Natural killer cell (primary cell): ENCODE measurements around the gene GPX2. TPM values are rescaled to one million over a fixed set of nuclear protein-coding genes. Genes with fewer than 3 reads are reported as not detected.

Source experiments
- ATAC-seq, 3 donors: fragments of 150-1000 bp in 2 of 3; fragments of 200-7000 bp in 1 of 3; cut with Tn5 transposase; 1 replicate in 1 of 3; 2 replicates in 2 of 3; pipeline ENCODE4 v1.10.0; 2021; ENCODE audit warnings: mild to moderate bottlenecking in 2 of 3, moderate library complexity in 2 of 3
- DNase-seq, 2 donors: peaks; one replicate each; pipeline versions ENCODE4 v3.0.0 to v3.0.0-alpha.2; 2013 to 2021; ENCODE audit warnings: mixed read lengths in 1 of 2
- H3K27ac ChIP-seq: one replicate; pipeline ENCODE4 v1.5.1; 2013; ENCODE audit warnings: mild to moderate bottlenecking, low read length
- H3K27me3 ChIP-seq: one replicate; pipeline ENCODE4 v1.6.1; 2013; ENCODE audit warnings: low read length; ENCODE audit not compliant: control insufficient read depth, insufficient read depth
- H3K36me3 ChIP-seq: one replicate; pipeline ENCODE4 v1.6.1; 2013; ENCODE audit warnings: low read length; ENCODE audit not compliant: control insufficient read depth, insufficient read depth
- H3K4me1 ChIP-seq: one replicate; pipeline ENCODE4 v1.6.1; 2013; ENCODE audit warnings: low read length; ENCODE audit not compliant: control insufficient read depth, insufficient read depth
- H3K4me3 ChIP-seq: one replicate; pipeline ENCODE4 v1.5.1; 2013; ENCODE audit warnings: low read length
- H3K9me3 ChIP-seq: one replicate; pipeline ENCODE4 v1.6.1; 2013; ENCODE audit warnings: low read length; ENCODE audit not compliant: control insufficient read depth, insufficient read depth
- H3K27ac Mint-ChIP-seq, 2 donors: one replicate each; pipeline ENCODE4 v1.8.0; 2022; ENCODE audit warnings: mild to moderate bottlenecking in 2 of 2, mixed read lengths in 2 of 2, moderate library complexity in 1 of 2
- H3K27me3 Mint-ChIP-seq, 2 donors: one replicate each; pipeline ENCODE4 v1.8.0; 2022; ENCODE audit warnings: low read depth in 2 of 2, mixed read lengths in 2 of 2
- H3K36me3 Mint-ChIP-seq: one replicate; pipeline ENCODE4 v1.8.0; 2022; ENCODE audit warnings: mixed read lengths
- H3K4me1 Mint-ChIP-seq, 2 donors: one replicate each; pipeline ENCODE4 v1.8.0; 2022; ENCODE audit warnings: mixed read lengths in 2 of 2
- H3K4me3 Mint-ChIP-seq: one replicate; pipeline ENCODE4 v1.8.0; 2022; ENCODE audit warnings: mild to moderate bottlenecking, moderate library complexity, mixed read lengths
- H3K9me3 Mint-ChIP-seq, 2 donors: one replicate each; pipeline ENCODE4 v1.8.0; 2022; ENCODE audit warnings: mixed read lengths in 2 of 2
- CTCF ChIP-seq: fragments of 200-600 bp; IDR thresholded peaks from one replicate; pipeline ENCODE4 v1.8.0; 2022; ENCODE audit warnings: antibody characterized with exemption
- WGBS: methylation state at CpG from one replicate; pipeline ENCODE4 v1.1.7; 2013; ENCODE audit warnings: missing lambda C conversion rate; ENCODE audit not compliant: insufficient coverage; 5-methylcytosine and 5-hydroxymethylcytosine counted together
- intact Hi-C: fragments of 100-400 bp; cut with micrococcal nuclease; formaldehyde crosslinking; loops from one replicate; pipeline ENCODE4 v1.14.2; 2022
- total RNA-seq, 4 donors: library from RNA; stranded (reverse); fragments of 120-200 nt in 1 of 4; gene quantifications; one replicate each; pipeline versions ENCODE4 v1.2.3 to v1.2.4, GENCODE V29; 2013 to 2022

Gene GPX2
- total RNA-seq, 3 donors from 2014 or later (not counting 1 experiment from before 2014, with no cell fraction given): not detected

GRCh38 chr14:64971943-64972791 is 29.6 kb upstream of the GPX2 start, which contains the start of gene RAB15:
TSS of gene RAB15 (minus strand) at chr14:64972336. CDS start at chr14:64972076, 260 bp downstream.
- Mint-ChIP-seq H3K4me1 (peaks cover 0 to 16% of the 10 kb centered on the region in 2 donors), H3K27me3 (no peaks in the 10 kb centered on the region), H3K27ac (peak within 1 kb of the TSS in 1 of 2 donors; percentile 69), H3K4me3 (peak within 1 kb of the TSS; percentile 90), H3K36me3 (no peaks in the 10 kb centered on the region), H3K9me3 (no peaks in the 10 kb centered on the region)
- WGBS: under 1% methylated on average over 96 of the region's 96 CpGs
- ATAC-seq (peak; percentile 70 to 75 (median 73)), DNase-seq (peak; percentile 39 to 65)
- peaks cover 3% of the 10 kb centered on the region for H3K27me3 ChIP-seq
- H3K4me3 ChIP-seq: peak within 1 kb of the TSS; percentile 66
- peaks cover 18% of the 10 kb centered on the region for H3K4me1 ChIP-seq
- no peak for TF ChIP-seq CTCF
- H3K27ac ChIP-seq: no peak within 1 kb of the TSS
- H3K9me3 ChIP-seq: no peaks in the 10 kb centered on the region
- intact Hi-C loops: no loop called here
- no peaks in the 10 kb centered on the region for H3K36me3 ChIP-seq

GRCh38 chr14:64971491-64971942 is 29.0 kb upstream of the GPX2 start:
- H3K4me3 Mint-ChIP-seq: peak overlapping the region; percentile 67
- peaks cover 3% of the 10 kb centered on the region for H3K27me3 ChIP-seq
- H3K36me3 Mint-ChIP-seq: no peaks in the 10 kb centered on the region
- DNase-seq (no peak), ATAC-seq (no peak)
- peak overlapping the region in 1 of 2 donors; percentile 18 for H3K27ac Mint-ChIP-seq
- intact Hi-C loops: no loop called here
- no peak for TF ChIP-seq CTCF
- H3K27ac ChIP-seq: no peak overlapping the region
- H3K4me1 ChIP-seq: peaks cover 18% of the 10 kb centered on the region
- peaks cover 0 to 16% of the 10 kb centered on the region in 2 donors for H3K4me1 Mint-ChIP-seq
- no peaks in the 10 kb centered on the region for H3K36me3 ChIP-seq
- peak overlapping the region; percentile 42 for H3K4me3 ChIP-seq
- no peaks in the 10 kb centered on the region for H3K9me3 Mint-ChIP-seq
- no peaks in the 10 kb centered on the region for H3K9me3 ChIP-seq
- WGBS: 3% methylated on average over 29 of the region's 31 CpGs
- H3K27me3 Mint-ChIP-seq: no peaks in the 10 kb centered on the region

GRCh38 chr14:64970776-64971477 is 28.4 kb upstream of the GPX2 start:
- no peak for DNase-seq
- Histone ChIP-seq H3K27me3 (peaks cover 3% of the 10 kb centered on the region), H3K4me3 (peak overlapping the region; percentile 42), H3K27ac (no peak overlapping the region), H3K36me3 (no peaks in the 10 kb centered on the region), H3K9me3 (no peaks in the 10 kb centered on the region), H3K4me1 (peaks cover 18% of the 10 kb centered on the region)
- H3K27ac Mint-ChIP-seq: peak overlapping the region in 1 of 2 donors; percentile 18
- H3K9me3 Mint-ChIP-seq: no peaks in the 10 kb centered on the region
- H3K27me3 Mint-ChIP-seq: no peaks in the 10 kb centered on the region
- H3K36me3 Mint-ChIP-seq: no peaks in the 10 kb centered on the region
- H3K4me3 Mint-ChIP-seq: peak overlapping the region; percentile 67
- H3K4me1 Mint-ChIP-seq: peaks cover 0 to 16% of the 10 kb centered on the region in 2 donors
- WGBS: 80% methylated on average over 8 of the region's 8 CpGs
- no peak for TF ChIP-seq CTCF
- ATAC-seq: no peak
- intact Hi-C loops: no loop called here
